Islet of Langerhans (tissue), 1 donor: ENCODE results near the gene PGLYRP4.

Experiments used
- FAIRE-seq: peaks from one replicate; lab custom pipeline; 2011; peaks lifted over from hg19 to GRCh38; lab: Jason Lieb, UNC

Gene PGLYRP4

GRCh38 chr1:153348511-153349362, at the start of gene PGLYRP4:
Gene PGLYRP4, minus strand, starts transcription at chr1:153348841. Its CDS starts 909 bp downstream, at chr1:153347932.
- FAIRE-seq: no peak

- FAIRE-seq: no peak
Observed at GRCh38 chr1:153397924-153398651, 49.4 kb upstream of the PGLYRP4 start.

- FAIRE-seq: no peak
Observed at GRCh38 chr1:153397051-153397923, 48.6 kb upstream of the PGLYRP4 start.

- FAIRE-seq: no peak
Observed at GRCh38 chr1:153396461-153396860, 47.8 kb upstream of the PGLYRP4 start.

GRCh38 chr1:153395776-153396175, 47.1 kb upstream of the PGLYRP4 start:
- FAIRE-seq: no peak

GRCh38 chr1:153395136-153395685, 46.6 kb upstream of the PGLYRP4 start:
- no peak for FAIRE-seq

GRCh38 chr1:153394391-153394790, 45.8 kb upstream of the PGLYRP4 start:
- no peak for FAIRE-seq

- FAIRE-seq: no peak
Observed at GRCh38 chr1:153393926-153394325, 45.3 kb upstream of the PGLYRP4 start.

GRCh38 chr1:153392822-153393221, 44.2 kb upstream of the PGLYRP4 start:
- FAIRE-seq: no peak

- no peak for FAIRE-seq
Observed at GRCh38 chr1:153392258-153392657, 43.6 kb upstream of the PGLYRP4 start.

- no peak for FAIRE-seq
Observed at GRCh38 chr1:153390938-153391710, 42.5 kb upstream of the PGLYRP4 start, which contains the start of gene S100A8. Gene S100A8, minus strand, starts transcription at chr1:153391073. Its CDS starts 538 bp downstream, at chr1:153390535.

GRCh38 chr1:153389973-153390879, 41.6 kb upstream of the PGLYRP4 start:
- FAIRE-seq: no peak

GRCh38 chr1:153389401-153389800, 40.8 kb upstream of the PGLYRP4 start:
- no peak for FAIRE-seq

GRCh38 chr1:153387785-153388184, 39.1 kb upstream of the PGLYRP4 start:
- FAIRE-seq: no peak

- FAIRE-seq: no peak
Observed at GRCh38 chr1:153387001-153387400, 38.4 kb upstream of the PGLYRP4 start.

GRCh38 chr1:153386500-153386901, 37.9 kb upstream of the PGLYRP4 start:
- FAIRE-seq: no peak

GRCh38 chr1:153384958-153385580, 36.4 kb upstream of the PGLYRP4 start:
- no peak for FAIRE-seq

- FAIRE-seq: no peak
Observed at GRCh38 chr1:153380711-153381110, 32.1 kb upstream of the PGLYRP4 start.

- no peak for FAIRE-seq
Observed at GRCh38 chr1:153379591-153379990, 30.9 kb upstream of the PGLYRP4 start.

- FAIRE-seq: no peak
Observed at GRCh38 chr1:153375511-153375910, 26.9 kb upstream of the PGLYRP4 start, which contains the start of gene S100A12. Gene S100A12, minus strand, starts transcription at chr1:153375621. Its CDS starts 1,029 bp downstream, at chr1:153374592.
